Frontal cortex (tissue), 1 donor: ENCODE measurements around the gene EEF1G. TPM values are rescaled to one million over a fixed set of nuclear protein-coding genes. Genes with fewer than 3 reads are reported as not detected.
A peak's percentile ranks its signal among the peaks of the same experiment; 100 is the strongest.

Experiments
- small RNA-seq: library from RNA; depleted of rRNA; stranded (forward); fragments of <200 nt; gene quantifications from one replicate; pipeline ENCODE3, GENCODE V24; 2014
- total RNA-seq: library from RNA; depleted of rRNA; stranded (reverse); fragments of >200 nt; gene quantifications from one replicate; pipeline ENCODE4 v1.2.3, GENCODE V29; 2014

EEF1G gene
- total RNA-seq, 1 donor from 2014 or later: 1,985 TPM

Small RNAs within 50 kb of the gene (small RNA-seq; reads per million reads assigned to genes)
- gene AP001458.1 (not detected), gene EEF1G (not detected), gene MIR6747 (0.28 reads per million, percentile 10 among the genes with 10 or more reads in this experiment)

Other genes with a start within 250 kb of the EEF1G start
- gene ASRGL1, start 236.4 kb downstream of the EEF1G start, total RNA-seq: 33.4 TPM
- not detected for gene SCGB1A1, start 154.9 kb downstream of the EEF1G start, total RNA-seq
- 15.9 TPM for gene AHNAK, start 27.1 kb downstream of the EEF1G start, total RNA-seq
- 4.5 TPM for gene TUT1, start 17.6 kb upstream of the EEF1G start, total RNA-seq
- gene MTA2, start 28.0 kb upstream of the EEF1G start, total RNA-seq: 154 TPM
- 4.9 TPM for gene EML3, start 38.9 kb upstream of the EEF1G start, total RNA-seq
- 1.2 TPM for gene ROM1, start 39.4 kb upstream of the EEF1G start, total RNA-seq
- 21.6 TPM for gene B3GAT3, start 48.1 kb upstream of the EEF1G start, total RNA-seq
- gene GANAB, start 72.7 kb upstream of the EEF1G start, total RNA-seq: 62.8 TPM
- gene INTS5, start 79.4 kb upstream of the EEF1G start, total RNA-seq: 20.8 TPM
- gene C11orf98, start 91.3 kb upstream of the EEF1G start, total RNA-seq: 25.3 TPM
- 10.2 TPM for gene CSKMT, start 91.4 kb upstream of the EEF1G start, total RNA-seq
- gene UQCC3, start 97.8 kb upstream of the EEF1G start, total RNA-seq: 5.7 TPM
- gene LBHD1, start 98.4 kb upstream of the EEF1G start, total RNA-seq: 3.3 TPM
- 84.8 TPM for gene UBXN1, start 105.2 kb upstream of the EEF1G start, total RNA-seq
- gene LRRN4CL, start 115.6 kb upstream of the EEF1G start, total RNA-seq: 0.82 TPM
- gene BSCL2, start 133.5 kb upstream of the EEF1G start, total RNA-seq: 149 TPM
- gene GNG3, start 133.8 kb upstream of the EEF1G start, total RNA-seq: 20.0 TPM
- gene HNRNPUL2, start 153.6 kb upstream of the EEF1G start, total RNA-seq: 15.1 TPM
- gene TTC9C, start 154.6 kb upstream of the EEF1G start, total RNA-seq: 26.9 TPM
- gene ZBTB3, start 180.3 kb upstream of the EEF1G start, total RNA-seq: 17.1 TPM
- 59.9 TPM for gene POLR2G, start 187.7 kb upstream of the EEF1G start, total RNA-seq
- 15.1 TPM for gene TAF6L, start 197.5 kb upstream of the EEF1G start, total RNA-seq
- gene TMEM179B, start 213.5 kb upstream of the EEF1G start, total RNA-seq: 17.1 TPM
- gene TMEM223, start 218.1 kb upstream of the EEF1G start, total RNA-seq: 14.7 TPM
- 10.6 TPM for gene NXF1, start 231.5 kb upstream of the EEF1G start, total RNA-seq